ENCODE results near the gene CARNS1.

Gene CARNS1

DNA sequence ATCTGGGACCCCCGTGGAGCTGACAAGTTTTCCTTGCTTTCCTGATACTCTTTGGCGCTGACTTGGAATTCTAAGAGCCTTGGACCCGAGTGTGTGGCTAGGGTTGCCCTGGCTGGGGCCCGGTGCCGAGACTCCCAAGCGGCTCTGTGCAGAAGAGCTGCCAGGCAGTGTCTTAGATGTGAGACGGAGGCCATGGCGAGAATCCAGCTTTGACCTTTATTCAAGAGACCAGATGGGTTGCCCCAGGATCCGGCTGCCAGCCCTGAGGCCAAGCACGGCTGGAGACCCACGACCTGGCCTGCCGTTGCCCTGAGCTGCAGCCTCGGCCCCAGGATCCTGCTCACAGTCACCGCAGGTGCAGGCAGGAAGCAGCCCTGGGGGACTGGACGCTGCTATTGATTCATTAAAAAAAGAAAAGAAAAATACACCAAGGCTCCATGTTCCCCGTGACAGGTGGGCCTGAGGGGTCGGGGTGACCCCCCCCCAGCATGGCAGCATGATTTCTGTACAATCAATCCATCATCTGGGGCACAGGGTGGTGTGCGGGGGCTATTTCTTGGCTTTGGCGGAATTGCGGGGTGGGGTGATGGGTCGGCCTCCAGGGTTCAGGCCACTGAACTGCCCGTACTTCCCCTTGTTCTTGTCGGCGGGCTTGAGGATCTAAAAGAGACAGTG, 17.4 kb upstream of the CARNS1 start:
- H3K27me3 ChIP-seq (ENCODE audit: insufficient read depth, poor library complexity, severe bottlenecking), result no peaks in the 10 kb centered on the region
- TF ChIP-seq, protein P1, sequence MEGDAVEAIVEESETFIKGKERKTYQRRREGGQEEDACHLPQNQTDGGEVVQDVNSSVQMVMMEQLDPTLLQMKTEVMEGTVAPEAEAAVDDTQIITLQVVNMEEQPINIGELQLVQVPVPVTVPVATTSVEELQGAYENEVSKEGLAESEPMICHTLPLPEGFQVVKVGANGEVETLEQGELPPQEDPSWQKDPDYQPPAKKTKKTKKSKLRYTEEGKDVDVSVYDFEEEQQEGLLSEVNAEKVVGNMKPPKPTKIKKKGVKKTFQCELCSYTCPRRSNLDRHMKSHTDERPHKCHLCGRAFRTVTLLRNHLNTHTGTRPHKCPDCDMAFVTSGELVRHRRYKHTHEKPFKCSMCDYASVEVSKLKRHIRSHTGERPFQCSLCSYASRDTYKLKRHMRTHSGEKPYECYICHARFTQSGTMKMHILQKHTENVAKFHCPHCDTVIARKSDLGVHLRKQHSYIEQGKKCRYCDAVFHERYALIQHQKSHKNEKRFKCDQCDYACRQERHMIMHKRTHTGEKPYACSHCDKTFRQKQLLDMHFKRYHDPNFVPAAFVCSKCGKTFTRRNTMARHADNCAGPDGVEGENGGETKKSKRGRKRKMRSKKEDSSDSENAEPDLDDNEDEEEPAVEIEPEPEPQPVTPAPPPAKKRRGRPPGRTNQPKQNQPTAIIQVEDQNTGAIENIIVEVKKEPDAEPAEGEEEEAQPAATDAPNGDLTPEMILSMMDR (IDR thresholded peaks at IDR 0.05; ENCODE audit: poor library complexity, severe bottlenecking), result no peak
- no peaks in the 10 kb centered on the region for H3K4me1 ChIP-seq (ENCODE audit: insufficient read depth, poor library complexity, severe bottlenecking)
- DNase-seq (ENCODE audit: low spot score) (no peak), ATAC-seq (ENCODE audit: low read depth) (no peak)
- no peak overlapping the region for H3K27ac ChIP-seq (ENCODE audit: poor library complexity, severe bottlenecking)
- H3K9me3 ChIP-seq (ENCODE audit: severe bottlenecking), result no peaks in the 10 kb centered on the region
- no peak overlapping the region for H3K4me3 ChIP-seq (ENCODE audit: severe bottlenecking)
- peaks cover 52% of the 10 kb centered on the region for H3K36me3 ChIP-seq (ENCODE audit: low read depth)

- TF ChIP-seq, protein P1 (IDR thresholded peaks at IDR 0.05; ENCODE audit: poor library complexity, severe bottlenecking), result no peak
- no peak overlapping the region for H3K4me3 ChIP-seq (ENCODE audit: severe bottlenecking)
- no peak overlapping the region for H3K27ac ChIP-seq (ENCODE audit: poor library complexity, severe bottlenecking)
- DNase-seq (ENCODE audit: low spot score) (no peak), ATAC-seq (ENCODE audit: low read depth) (no peak)
- no peaks in the 10 kb centered on the region for H3K27me3 ChIP-seq (ENCODE audit: insufficient read depth, poor library complexity, severe bottlenecking)
- no peaks in the 10 kb centered on the region for H3K9me3 ChIP-seq (ENCODE audit: severe bottlenecking)
- H3K36me3 ChIP-seq (ENCODE audit: low read depth), result peaks cover 44% of the 10 kb centered on the region
- no peaks in the 10 kb centered on the region for H3K4me1 ChIP-seq (ENCODE audit: insufficient read depth, poor library complexity, severe bottlenecking)
These were observed 16.6 kb upstream of the CARNS1 start for GRCh38 chr11:67398661-67399563.

GRCh38 chr11:67400251-67400941, 15.1 kb upstream of the CARNS1 start:
- no peaks in the 10 kb centered on the region for H3K4me1 ChIP-seq (ENCODE audit: insufficient read depth, poor library complexity, severe bottlenecking)
- no peaks in the 10 kb centered on the region for H3K9me3 ChIP-seq (ENCODE audit: severe bottlenecking)
- H3K27me3 ChIP-seq (ENCODE audit: insufficient read depth, poor library complexity, severe bottlenecking), result no peaks in the 10 kb centered on the region
- peaks cover 41% of the 10 kb centered on the region for H3K36me3 ChIP-seq (ENCODE audit: low read depth)
- TF ChIP-seq, protein P1 (IDR thresholded peaks at IDR 0.05; ENCODE audit: poor library complexity, severe bottlenecking), result no peak
- H3K27ac ChIP-seq (ENCODE audit: poor library complexity, severe bottlenecking), result peak overlapping the region; percentile 80
- DNase-seq (ENCODE audit: low spot score) (no peak), ATAC-seq (ENCODE audit: low read depth) (no peak)
- peak overlapping the region; percentile 78 for H3K4me3 ChIP-seq (ENCODE audit: severe bottlenecking)

DNA sequence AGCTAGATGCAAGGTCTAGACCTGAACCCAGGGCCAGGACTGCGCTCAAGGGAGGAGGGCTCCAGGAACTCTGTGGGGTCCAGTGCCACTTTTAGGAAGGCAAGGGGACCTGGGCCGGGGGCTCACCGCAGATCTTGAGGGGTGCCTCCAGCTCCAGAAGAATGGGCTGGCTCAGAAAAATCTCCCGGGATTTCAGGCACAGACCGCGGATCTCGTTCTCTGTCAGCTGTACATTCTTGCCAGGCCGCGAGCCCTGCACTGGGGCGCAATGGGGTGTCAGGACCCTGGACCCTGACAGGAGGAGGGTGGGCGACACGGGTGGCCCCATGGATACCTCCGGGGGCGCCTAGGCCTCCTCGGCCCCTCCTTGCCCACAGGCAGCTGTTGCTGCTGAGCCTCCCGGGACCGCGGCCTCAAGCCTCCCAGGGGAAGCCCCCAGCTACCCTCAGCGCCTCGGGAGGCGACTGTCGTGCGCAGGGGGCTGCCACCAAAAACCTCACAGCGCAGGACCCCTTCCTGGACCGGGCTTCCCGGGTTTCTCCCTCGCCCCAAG, 14.5 kb upstream of the CARNS1 start:
- Histone ChIP-seq H3K4me3 (ENCODE audit: severe bottlenecking) (peak overlapping the region; percentile 78), H3K9me3 (ENCODE audit: severe bottlenecking) (no peaks in the 10 kb centered on the region), H3K4me1 (ENCODE audit: insufficient read depth, poor library complexity, severe bottlenecking) (no peaks in the 10 kb centered on the region), H3K27me3 (ENCODE audit: insufficient read depth, poor library complexity, severe bottlenecking) (no peaks in the 10 kb centered on the region), H3K36me3 (ENCODE audit: low read depth) (peaks cover 41% of the 10 kb centered on the region), H3K27ac (ENCODE audit: poor library complexity, severe bottlenecking) (peak overlapping the region; percentile 80)
- ATAC-seq (ENCODE audit: low read depth) (peak; percentile 7), DNase-seq (ENCODE audit: low spot score) (no peak)
- TF ChIP-seq, protein P1 (IDR thresholded peaks at IDR 0.05; ENCODE audit: poor library complexity, severe bottlenecking), result no peak

Measured in RWPE2 (cell line).